H9 (cell line): ENCODE measurements around the gene UBE3B. TPM values are rescaled to one million over a fixed set of nuclear protein-coding genes. Genes with fewer than 3 reads are reported as not detected.

ENCODE experiments used
- DNase-seq: peaks from one replicate; pipeline ENCODE4 v3.0.0-alpha.2; 2017
- H2AFZ ChIP-seq: one replicate; pipeline ENCODE4 v1.6.1; 2013; ENCODE audit warnings: mild to moderate bottlenecking, low read length, control low read depth, moderate library complexity
- H2AK5ac ChIP-seq: 2 replicates; pipeline ENCODE4 v1.6.1; 2013; ENCODE audit warnings: low read length, control low read depth, mixed read lengths; ENCODE audit not compliant: insufficient read length
- H2BK120ac ChIP-seq: one replicate; pipeline ENCODE4 v1.6.1; 2013; ENCODE audit warnings: low read depth, mild to moderate bottlenecking, low read length, control low read depth, inconsistent platforms; ENCODE audit not compliant: poor library complexity, severe bottlenecking
- H2BK12ac ChIP-seq: 2 replicates; pipeline ENCODE4 v1.6.1; 2013; ENCODE audit warnings: low read length, control low read depth, mixed read lengths, low read depth; ENCODE audit not compliant: insufficient read length
- H2BK15ac ChIP-seq: 2 replicates; pipeline ENCODE4 v1.6.1; 2013; ENCODE audit warnings: low read depth, low read length, control low read depth
- H2BK20ac ChIP-seq: one replicate; pipeline ENCODE4 v1.6.1; 2013; ENCODE audit warnings: low read depth, mild to moderate bottlenecking, low read length, control low read depth, inconsistent platforms; ENCODE audit not compliant: poor library complexity, severe bottlenecking
- H2BK5ac ChIP-seq: 2 replicates; pipeline ENCODE4 v1.6.1; 2013; ENCODE audit warnings: low read length, control low read depth, mixed read lengths; ENCODE audit not compliant: insufficient read length
- H3K14ac ChIP-seq: 2 replicates; pipeline ENCODE4 v1.6.1; 2013; ENCODE audit warnings: low read length, control low read depth; ENCODE audit not compliant: insufficient read depth
- H3K18ac ChIP-seq: 2 replicates; pipeline ENCODE4 v1.6.1; 2013; ENCODE audit warnings: low read depth, mild to moderate bottlenecking, mixed read lengths, low read length, control low read depth; ENCODE audit not compliant: insufficient read length
- H3K23ac ChIP-seq: 2 replicates; pipeline ENCODE4 v1.6.1; 2013; ENCODE audit warnings: low read length, control low read depth, mixed read lengths, low read depth; ENCODE audit not compliant: insufficient read length
- H3K23me2 ChIP-seq: 2 replicates; pipeline ENCODE4 v1.6.1; 2013; ENCODE audit warnings: low read depth, mild to moderate bottlenecking, mixed read lengths, low read length, control low read depth; ENCODE audit not compliant: insufficient read length, poor library complexity, severe bottlenecking
- H3K27ac ChIP-seq: 2 replicates; pipeline ENCODE4 v1.5.1; 2013; ENCODE audit warnings: low read length, control low read depth, mixed read lengths, low read depth; ENCODE audit not compliant: insufficient read length
- H3K27me3 ChIP-seq: 2 replicates; pipeline ENCODE4 v1.6.1; 2013; ENCODE audit warnings: low read length, control low read depth, inconsistent platforms; ENCODE audit not compliant: insufficient read depth
- H3K4ac ChIP-seq: 2 replicates; pipeline ENCODE4 v1.6.1; 2013; ENCODE audit warnings: low read depth, mild to moderate bottlenecking, control low read depth, inconsistent platforms, low read length, moderate library complexity
- H3K4me1 ChIP-seq: 2 replicates; pipeline ENCODE4 v1.6.1; 2013; ENCODE audit warnings: low read length, control low read depth, inconsistent platforms; ENCODE audit not compliant: insufficient read depth
- H3K4me2 ChIP-seq: 2 replicates; pipeline ENCODE4 v1.6.1; 2013; ENCODE audit warnings: low read length, control low read depth, mixed read lengths; ENCODE audit not compliant: insufficient read length, insufficient read depth
- H3K56ac ChIP-seq: 2 replicates; pipeline ENCODE4 v1.6.1; 2013; ENCODE audit warnings: low read depth, mild to moderate bottlenecking, mixed read lengths, low read length, control low read depth; ENCODE audit not compliant: insufficient read length
- H3K79me1 ChIP-seq: 2 replicates; pipeline ENCODE4 v1.6.1; 2013; ENCODE audit warnings: low read depth, mild to moderate bottlenecking, moderate library complexity, low read length, control low read depth, inconsistent platforms; ENCODE audit not compliant: insufficient read depth, poor library complexity, severe bottlenecking
- H3K79me2 ChIP-seq: 2 replicates; pipeline ENCODE4 v1.6.1; 2013; ENCODE audit warnings: low read length, control low read depth, inconsistent platforms; ENCODE audit not compliant: insufficient read depth
- H3K9ac ChIP-seq: 2 replicates; pipeline ENCODE4 v1.6.1; 2013; ENCODE audit warnings: low read length, control low read depth, mixed read lengths; ENCODE audit not compliant: insufficient read length; ENCODE audit errors: extremely low read depth
- H3K9me3 ChIP-seq: one replicate; pipeline ENCODE4 v1.6.1; 2013; ENCODE audit warnings: low read depth, low read length, inconsistent platforms; ENCODE audit not compliant: control insufficient read depth
- H3T11ph ChIP-seq: one replicate; pipeline ENCODE4 v1.6.1; 2013; ENCODE audit warnings: mild to moderate bottlenecking, low read length, control low read depth, inconsistent platforms
- H4K20me1 ChIP-seq: one replicate; pipeline ENCODE4 v1.6.1; 2013; ENCODE audit not compliant: control insufficient read depth, insufficient read length, insufficient read depth
- H4K5ac ChIP-seq: 2 replicates; pipeline ENCODE4 v1.6.1; 2013; ENCODE audit warnings: low read depth, mild to moderate bottlenecking, mixed read lengths, low read length, control low read depth; ENCODE audit not compliant: insufficient read length
- H4K8ac ChIP-seq: replicated peaks from 2 replicates; pipeline ENCODE4 v1.6.1; 2013; ENCODE audit warnings: low read length, control low read depth, mixed read lengths, low read depth; ENCODE audit not compliant: insufficient read length
- H4K91ac ChIP-seq: 2 replicates; pipeline ENCODE4 v1.6.1; 2013; ENCODE audit warnings: low read depth, mild to moderate bottlenecking, moderate library complexity, mixed read lengths, low read length, control low read depth; ENCODE audit not compliant: insufficient read length
- H3K27ac Mint-ChIP-seq, 3 experiments: 2 replicates in 2 of 3; 3 replicates in 1 of 3; pipeline ENCODE4 v1.8.0; 2020 to 2021; ENCODE audit warnings: mixed read lengths in 3 of 3, mild to moderate bottlenecking in 1 of 3, moderate library complexity in 1 of 3
- H3K27me3 Mint-ChIP-seq: 2 replicates; pipeline ENCODE4 v1.8.0; 2021; ENCODE audit warnings: low read depth, mild to moderate bottlenecking, moderate library complexity, mixed read lengths
- H3K36me3 Mint-ChIP-seq, 3 experiments: 2 replicates in 2 of 3; 3 replicates in 1 of 3; pipeline ENCODE4 v1.8.0; 2020 to 2021; ENCODE audit warnings: low read depth in 3 of 3, mixed read lengths in 3 of 3; ENCODE audit not compliant: insufficient read depth in 1 of 3
- H3K4me1 Mint-ChIP-seq, 2 experiments: 2 replicates each; pipeline ENCODE4 v1.8.0; 2020; ENCODE audit warnings: mixed read lengths in 2 of 2
- H3K4me3 Mint-ChIP-seq, 2 experiments: 2 replicates in 1 of 2; 3 replicates in 1 of 2; pipeline ENCODE4 v1.8.0; 2020 to 2021; ENCODE audit warnings: mild to moderate bottlenecking in 2 of 2, mixed read lengths in 2 of 2, moderate library complexity in 1 of 2
- H3K9me3 Mint-ChIP-seq, 2 experiments: 2 replicates in 1 of 2; 3 replicates in 1 of 2; pipeline ENCODE4 v1.8.0; 2020; ENCODE audit warnings: mild to moderate bottlenecking in 2 of 2, mixed read lengths in 2 of 2, moderate library complexity in 1 of 2
- CTCF ChIP-seq: fragments of 200-600 bp; sonication (generic); conservative IDR thresholded peaks from 3 replicates; pipeline ENCODE4 v1.8.0; 2021; ENCODE audit warnings: antibody characterized with exemption, mild to moderate bottlenecking
- WGBS: extraction: QIAGEN DNeasy Blood & Tissue Kit; methylation state at CpG from one replicate; pipeline ENCODE4 v1.1.7; 2013; ENCODE audit warnings: missing lambda C conversion rate, low lambda C conversion rate, mixed read lengths; ENCODE audit not compliant: insufficient read length; ENCODE audit errors: extremely low coverage; 5-methylcytosine and 5-hydroxymethylcytosine counted together
- total RNA-seq: library from RNA; stranded (reverse); gene quantifications from 2 replicates; pipeline ENCODE4 v1.2.1, GENCODE V29; 2021

The UBE3B gene
- total RNA-seq, 1 experiment from 2014 or later, result 24.2 TPM

DNA sequence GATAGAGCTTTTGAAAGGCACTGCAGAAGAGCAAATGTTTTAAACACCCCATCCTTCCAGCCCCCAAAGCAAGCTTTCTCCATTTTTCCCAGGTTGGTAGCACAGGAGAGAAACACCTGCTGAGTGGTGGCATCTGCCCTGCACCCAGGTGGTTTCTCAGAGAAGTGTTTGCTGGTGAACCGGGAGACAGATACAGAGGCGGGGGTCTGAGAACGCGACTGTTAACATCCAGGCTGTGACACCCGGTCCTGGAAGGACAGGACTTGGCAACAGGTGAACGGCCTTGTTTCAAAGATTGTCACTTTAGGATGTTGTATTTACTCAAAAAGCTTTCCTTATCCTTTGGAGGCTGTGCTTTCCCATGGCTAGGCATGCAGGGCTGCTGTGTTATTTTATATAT is 77.3 kb downstream of the UBE3B start:
- H4K91ac ChIP-seq, result no peak overlapping the region
- no peak overlapping the region for H3K18ac ChIP-seq
- H2BK5ac ChIP-seq, result no peak overlapping the region
- H3K23me2 ChIP-seq, result no peaks in the 10 kb centered on the region
- no peak overlapping the region for H3T11ph ChIP-seq
- no peak overlapping the region for H3K9ac ChIP-seq
- H3K27me3 ChIP-seq, result no peaks in the 10 kb centered on the region
- H3K23ac ChIP-seq, result no peak overlapping the region
- no peak overlapping the region for H4K8ac ChIP-seq
- no peak overlapping the region for H2BK20ac ChIP-seq
- H2BK15ac ChIP-seq, result no peak overlapping the region
- H3K4me2 ChIP-seq, result no peak overlapping the region
- Mint-ChIP-seq H3K36me3 (peaks cover 0 to 3% (median 2%) of the 10 kb centered on the region in 3 experiments; a peak in 4 of 7 replicates), H3K27ac (no peak overlapping the region), H3K4me3 (no peak overlapping the region), H3K27me3 (peaks cover 7% of the 10 kb centered on the region), H3K4me1 (peaks cover 2 to 3% of the 10 kb centered on the region in 2 experiments; a peak in 3 of 4 replicates), H3K9me3 (no peaks in the 10 kb centered on the region)
- no peak overlapping the region for H2BK120ac ChIP-seq
- no peak overlapping the region for H3K27ac ChIP-seq
- no peak overlapping the region for H3K14ac ChIP-seq
- no peak overlapping the region for H2BK12ac ChIP-seq
- H3K79me2 ChIP-seq, result no peaks in the 10 kb centered on the region
- H2AK5ac ChIP-seq, result no peak overlapping the region
- no peak overlapping the region for H4K5ac ChIP-seq
- TF ChIP-seq CTCF, result no peak
- no CpG with 5 or more reads among the region's 6 CpGs for WGBS
- H3K4me1 ChIP-seq, result no peaks in the 10 kb centered on the region
- no peak overlapping the region for H3K56ac ChIP-seq
- no peaks in the 10 kb centered on the region for H3K79me1 ChIP-seq
- no peaks in the 10 kb centered on the region for H3K9me3 ChIP-seq
- no peak overlapping the region for H3K4ac ChIP-seq
- DNase-seq, result no peak
- no peak overlapping the region for H2AFZ ChIP-seq
- no peaks in the 10 kb centered on the region for H4K20me1 ChIP-seq
